Fibroblast of pulmonary artery (primary cell): Measurements from ENCODE around the gene HEMGN.

Source experiments
- DNase-seq: peaks from one replicate; pipeline ENCODE4 v3.0.0-alpha.2; 2010; ENCODE audit warnings: low read depth
- H3K4me3 ChIP-seq: replicated peaks from 2 replicates; pipeline ENCODE4 v1.5.1; 2011; ENCODE audit warnings: low read depth, mild to moderate bottlenecking, control low read depth, low read length, moderate library complexity
- TF ChIP-seq, protein P1 (sequence below): IDR thresholded peaks from 2 replicates; pipeline ENCODE4 v1.5.1; 2011; ENCODE audit warnings: mild to moderate bottlenecking, control low read depth, low read length, inconsistent platforms; ENCODE audit errors: missing control alignments

Gene HEMGN

DNA sequence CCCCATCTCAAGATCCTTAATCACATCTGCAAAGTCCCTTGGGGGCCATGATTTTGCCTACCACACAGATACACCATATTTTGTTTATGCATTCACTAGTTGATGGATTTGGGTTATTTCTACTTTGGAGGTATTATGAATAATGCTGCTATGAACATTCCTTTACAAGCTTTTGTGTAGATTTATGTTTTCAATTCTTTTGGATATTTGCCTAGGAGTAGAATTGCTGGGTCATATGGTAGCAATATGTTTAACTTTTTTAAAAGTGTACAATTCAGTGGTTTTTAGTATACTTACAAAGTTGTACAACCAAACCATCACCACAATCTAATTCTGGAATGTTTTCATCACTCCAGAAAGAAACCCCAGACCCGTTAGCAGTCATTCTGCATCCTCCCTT, 37.4 kb upstream of the HEMGN start:
- H3K4me3 ChIP-seq = no peak overlapping the region
- DNase-seq = no peak
- TF ChIP-seq, protein P1, sequence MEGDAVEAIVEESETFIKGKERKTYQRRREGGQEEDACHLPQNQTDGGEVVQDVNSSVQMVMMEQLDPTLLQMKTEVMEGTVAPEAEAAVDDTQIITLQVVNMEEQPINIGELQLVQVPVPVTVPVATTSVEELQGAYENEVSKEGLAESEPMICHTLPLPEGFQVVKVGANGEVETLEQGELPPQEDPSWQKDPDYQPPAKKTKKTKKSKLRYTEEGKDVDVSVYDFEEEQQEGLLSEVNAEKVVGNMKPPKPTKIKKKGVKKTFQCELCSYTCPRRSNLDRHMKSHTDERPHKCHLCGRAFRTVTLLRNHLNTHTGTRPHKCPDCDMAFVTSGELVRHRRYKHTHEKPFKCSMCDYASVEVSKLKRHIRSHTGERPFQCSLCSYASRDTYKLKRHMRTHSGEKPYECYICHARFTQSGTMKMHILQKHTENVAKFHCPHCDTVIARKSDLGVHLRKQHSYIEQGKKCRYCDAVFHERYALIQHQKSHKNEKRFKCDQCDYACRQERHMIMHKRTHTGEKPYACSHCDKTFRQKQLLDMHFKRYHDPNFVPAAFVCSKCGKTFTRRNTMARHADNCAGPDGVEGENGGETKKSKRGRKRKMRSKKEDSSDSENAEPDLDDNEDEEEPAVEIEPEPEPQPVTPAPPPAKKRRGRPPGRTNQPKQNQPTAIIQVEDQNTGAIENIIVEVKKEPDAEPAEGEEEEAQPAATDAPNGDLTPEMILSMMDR = no peak

DNA sequence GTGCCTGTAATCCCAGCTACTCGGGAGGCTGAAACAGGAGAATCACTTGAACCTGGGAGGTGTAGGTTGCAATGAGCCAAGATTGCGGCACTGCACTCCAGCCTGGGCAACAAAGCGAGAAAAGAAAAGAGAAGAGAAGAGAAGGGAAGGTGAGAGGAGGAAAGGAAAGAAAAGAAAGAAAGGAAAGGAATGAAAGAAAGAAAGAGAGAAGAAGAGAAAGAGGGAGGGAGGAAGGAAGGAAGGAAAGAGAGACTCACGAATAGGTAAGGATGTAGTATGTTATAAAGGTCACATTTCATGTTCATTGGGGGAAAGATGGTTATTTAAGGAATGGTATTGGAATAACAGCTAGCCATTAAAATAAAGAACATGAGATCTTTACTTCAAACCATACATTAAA, 34.8 kb upstream of the HEMGN start:
- no peak for DNase-seq
- H3K4me3 ChIP-seq = no peak overlapping the region
- TF ChIP-seq, protein P1 = no peak

DNA sequence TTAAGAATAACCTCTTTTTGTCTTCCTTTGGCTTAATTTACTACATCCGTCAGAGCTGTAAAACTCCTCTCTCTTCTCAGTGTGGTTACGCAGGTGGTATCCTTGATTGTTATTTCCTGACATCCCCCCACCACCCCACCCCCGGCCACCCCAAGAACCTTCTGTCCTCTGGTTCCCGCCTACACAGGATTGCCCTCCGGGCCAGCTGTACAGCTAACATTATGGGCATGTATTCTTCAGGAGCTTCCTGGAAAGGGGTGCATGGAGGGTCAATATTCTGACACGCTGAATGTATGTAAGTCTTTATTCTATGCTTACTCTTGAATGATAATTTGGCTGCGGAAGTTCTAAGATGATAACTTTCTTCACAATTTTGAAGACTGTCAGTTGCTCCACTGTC, 32.2 kb upstream of the HEMGN start:
- no peak for DNase-seq
- no peak overlapping the region for H3K4me3 ChIP-seq
- TF ChIP-seq, protein P1 = no peak

DNA sequence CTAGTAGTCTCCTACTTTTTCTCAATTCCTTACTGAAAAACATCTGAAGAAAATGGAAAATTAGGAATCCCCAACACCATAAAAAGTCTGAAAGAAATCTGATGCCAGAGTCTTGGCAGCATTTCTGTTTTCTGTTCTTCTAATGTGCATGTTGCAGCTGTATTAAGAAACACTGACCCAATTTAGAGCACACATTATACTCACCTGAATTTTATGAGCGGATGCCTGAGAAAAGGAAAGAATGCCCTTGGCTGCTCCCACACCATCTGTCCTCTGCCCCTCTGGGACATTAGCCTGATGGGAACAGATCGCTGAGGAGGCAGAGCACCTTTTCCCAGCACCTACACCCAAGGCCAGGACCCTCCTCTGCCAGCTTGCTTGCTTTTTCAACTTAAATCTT, 31.0 kb upstream of the HEMGN start:
- TF ChIP-seq, protein P1 = no peak
- no peak overlapping the region for H3K4me3 ChIP-seq
- DNase-seq = no peak

DNA sequence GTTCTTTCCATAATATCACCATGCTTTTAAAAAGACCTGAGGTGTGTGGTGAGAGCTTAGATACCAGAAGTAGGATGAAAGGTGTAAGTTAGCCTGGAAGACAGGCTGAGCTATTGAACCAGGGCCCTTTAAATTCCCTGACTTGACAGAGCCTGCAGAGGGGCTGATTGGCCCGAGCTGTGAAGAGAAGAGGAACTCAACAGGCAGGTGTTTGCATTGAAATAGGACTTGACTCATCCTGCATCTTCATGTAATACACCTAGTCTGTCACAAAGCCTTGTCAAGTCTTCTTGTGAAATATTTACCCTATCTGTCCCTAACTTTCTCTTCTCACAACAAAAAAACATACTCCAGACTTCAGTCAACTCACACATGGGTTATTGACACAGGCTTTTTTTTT, 28.5 kb upstream of the HEMGN start:
- no peak overlapping the region for H3K4me3 ChIP-seq
- TF ChIP-seq, protein P1 = no peak
- DNase-seq = no peak

DNA sequence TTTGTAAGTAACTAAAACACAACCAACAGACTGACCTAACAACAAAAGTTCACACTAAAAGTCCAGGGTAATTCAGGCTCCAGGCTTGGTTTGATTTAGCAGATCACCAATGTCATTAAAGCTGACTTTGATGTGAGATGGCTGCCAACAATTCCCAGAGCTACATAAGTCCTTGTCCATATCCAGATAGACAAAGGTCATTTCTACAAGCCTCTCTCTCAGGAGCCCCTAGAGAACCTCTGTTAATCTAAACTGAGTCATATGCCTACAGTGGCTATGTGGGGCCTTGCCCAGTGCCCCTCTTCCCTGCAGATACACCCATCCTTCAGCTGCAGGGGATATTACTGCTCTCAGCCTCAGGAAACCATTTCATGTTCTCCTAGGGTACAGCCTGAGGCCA, 26.9 kb upstream of the HEMGN start:
- DNase-seq = no peak
- TF ChIP-seq, protein P1 = no peak
- no peak overlapping the region for H3K4me3 ChIP-seq

DNA sequence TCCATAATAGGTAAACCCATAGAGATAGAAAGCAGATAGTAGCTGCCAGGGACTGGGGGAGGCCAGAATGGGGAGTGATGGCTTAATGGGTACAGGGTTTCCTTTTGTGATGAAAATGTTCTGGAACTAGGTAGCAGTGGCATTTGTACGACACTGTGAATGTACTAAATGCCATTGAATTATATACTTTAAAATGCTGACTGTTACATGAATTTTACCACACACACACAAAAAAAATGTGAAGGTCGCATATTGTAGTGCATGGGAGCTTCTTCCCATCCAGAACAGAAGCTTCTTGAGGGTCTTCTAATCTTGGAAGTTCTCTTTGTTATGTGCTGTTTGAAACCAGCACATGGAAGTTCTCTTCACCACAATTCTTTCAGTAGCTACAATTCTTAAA, 25.3 kb upstream of the HEMGN start:
- no peak for DNase-seq
- TF ChIP-seq, protein P1 = no peak
- no peak overlapping the region for H3K4me3 ChIP-seq
